H9 (cell line): ENCODE results near the gene NPY2R. TPM values are rescaled to one million over a fixed set of nuclear protein-coding genes. Genes with fewer than 3 reads are reported as not detected.

Experiments used
- DNase-seq: peaks from one replicate; pipeline ENCODE4 v3.0.0-alpha.2; 2017
- H2AFZ ChIP-seq: one replicate; pipeline ENCODE4 v1.6.1; 2013; ENCODE audit warnings: mild to moderate bottlenecking, low read length, control low read depth, moderate library complexity
- H2AK5ac ChIP-seq: 2 replicates; pipeline ENCODE4 v1.6.1; 2013; ENCODE audit warnings: low read length, control low read depth, mixed read lengths; ENCODE audit not compliant: insufficient read length
- H2BK120ac ChIP-seq: one replicate; pipeline ENCODE4 v1.6.1; 2013; ENCODE audit warnings: low read depth, mild to moderate bottlenecking, low read length, control low read depth, inconsistent platforms; ENCODE audit not compliant: poor library complexity, severe bottlenecking
- H2BK12ac ChIP-seq: 2 replicates; pipeline ENCODE4 v1.6.1; 2013; ENCODE audit warnings: low read length, control low read depth, mixed read lengths, low read depth; ENCODE audit not compliant: insufficient read length
- H2BK15ac ChIP-seq: 2 replicates; pipeline ENCODE4 v1.6.1; 2013; ENCODE audit warnings: low read depth, low read length, control low read depth
- H2BK20ac ChIP-seq: one replicate; pipeline ENCODE4 v1.6.1; 2013; ENCODE audit warnings: low read depth, mild to moderate bottlenecking, low read length, control low read depth, inconsistent platforms; ENCODE audit not compliant: poor library complexity, severe bottlenecking
- H2BK5ac ChIP-seq: 2 replicates; pipeline ENCODE4 v1.6.1; 2013; ENCODE audit warnings: low read length, control low read depth, mixed read lengths; ENCODE audit not compliant: insufficient read length
- H3K14ac ChIP-seq: 2 replicates; pipeline ENCODE4 v1.6.1; 2013; ENCODE audit warnings: low read length, control low read depth; ENCODE audit not compliant: insufficient read depth
- H3K18ac ChIP-seq: 2 replicates; pipeline ENCODE4 v1.6.1; 2013; ENCODE audit warnings: low read depth, mild to moderate bottlenecking, mixed read lengths, low read length, control low read depth; ENCODE audit not compliant: insufficient read length
- H3K23ac ChIP-seq: 2 replicates; pipeline ENCODE4 v1.6.1; 2013; ENCODE audit warnings: low read length, control low read depth, mixed read lengths, low read depth; ENCODE audit not compliant: insufficient read length
- H3K23me2 ChIP-seq: 2 replicates; pipeline ENCODE4 v1.6.1; 2013; ENCODE audit warnings: low read depth, mild to moderate bottlenecking, mixed read lengths, low read length, control low read depth; ENCODE audit not compliant: insufficient read length, poor library complexity, severe bottlenecking
- H3K27ac ChIP-seq: 2 replicates; pipeline ENCODE4 v1.5.1; 2013; ENCODE audit warnings: low read length, control low read depth, mixed read lengths, low read depth; ENCODE audit not compliant: insufficient read length
- H3K27me3 ChIP-seq: 2 replicates; pipeline ENCODE4 v1.6.1; 2013; ENCODE audit warnings: low read length, control low read depth, inconsistent platforms; ENCODE audit not compliant: insufficient read depth
- H3K4ac ChIP-seq: 2 replicates; pipeline ENCODE4 v1.6.1; 2013; ENCODE audit warnings: low read depth, mild to moderate bottlenecking, control low read depth, inconsistent platforms, low read length, moderate library complexity
- H3K4me1 ChIP-seq: 2 replicates; pipeline ENCODE4 v1.6.1; 2013; ENCODE audit warnings: low read length, control low read depth, inconsistent platforms; ENCODE audit not compliant: insufficient read depth
- H3K4me2 ChIP-seq: 2 replicates; pipeline ENCODE4 v1.6.1; 2013; ENCODE audit warnings: low read length, control low read depth, mixed read lengths; ENCODE audit not compliant: insufficient read length, insufficient read depth
- H3K56ac ChIP-seq: 2 replicates; pipeline ENCODE4 v1.6.1; 2013; ENCODE audit warnings: low read depth, mild to moderate bottlenecking, mixed read lengths, low read length, control low read depth; ENCODE audit not compliant: insufficient read length
- H3K79me1 ChIP-seq: 2 replicates; pipeline ENCODE4 v1.6.1; 2013; ENCODE audit warnings: low read depth, mild to moderate bottlenecking, moderate library complexity, low read length, control low read depth, inconsistent platforms; ENCODE audit not compliant: insufficient read depth, poor library complexity, severe bottlenecking
- H3K79me2 ChIP-seq: 2 replicates; pipeline ENCODE4 v1.6.1; 2013; ENCODE audit warnings: low read length, control low read depth, inconsistent platforms; ENCODE audit not compliant: insufficient read depth
- H3K9ac ChIP-seq: 2 replicates; pipeline ENCODE4 v1.6.1; 2013; ENCODE audit warnings: low read length, control low read depth, mixed read lengths; ENCODE audit not compliant: insufficient read length; ENCODE audit errors: extremely low read depth
- H3K9me3 ChIP-seq: one replicate; pipeline ENCODE4 v1.6.1; 2013; ENCODE audit warnings: low read depth, low read length, inconsistent platforms; ENCODE audit not compliant: control insufficient read depth
- H3T11ph ChIP-seq: one replicate; pipeline ENCODE4 v1.6.1; 2013; ENCODE audit warnings: mild to moderate bottlenecking, low read length, control low read depth, inconsistent platforms
- H4K20me1 ChIP-seq: one replicate; pipeline ENCODE4 v1.6.1; 2013; ENCODE audit not compliant: control insufficient read depth, insufficient read length, insufficient read depth
- H4K5ac ChIP-seq: 2 replicates; pipeline ENCODE4 v1.6.1; 2013; ENCODE audit warnings: low read depth, mild to moderate bottlenecking, mixed read lengths, low read length, control low read depth; ENCODE audit not compliant: insufficient read length
- H4K8ac ChIP-seq: replicated peaks from 2 replicates; pipeline ENCODE4 v1.6.1; 2013; ENCODE audit warnings: low read length, control low read depth, mixed read lengths, low read depth; ENCODE audit not compliant: insufficient read length
- H4K91ac ChIP-seq: 2 replicates; pipeline ENCODE4 v1.6.1; 2013; ENCODE audit warnings: low read depth, mild to moderate bottlenecking, moderate library complexity, mixed read lengths, low read length, control low read depth; ENCODE audit not compliant: insufficient read length
- H3K27ac Mint-ChIP-seq, 3 experiments: 2 replicates in 2 of 3; 3 replicates in 1 of 3; pipeline ENCODE4 v1.8.0; 2020 to 2021; ENCODE audit warnings: mixed read lengths in 3 of 3, mild to moderate bottlenecking in 1 of 3, moderate library complexity in 1 of 3
- H3K27me3 Mint-ChIP-seq: 2 replicates; pipeline ENCODE4 v1.8.0; 2021; ENCODE audit warnings: low read depth, mild to moderate bottlenecking, moderate library complexity, mixed read lengths
- H3K36me3 Mint-ChIP-seq, 3 experiments: 2 replicates in 2 of 3; 3 replicates in 1 of 3; pipeline ENCODE4 v1.8.0; 2020 to 2021; ENCODE audit warnings: low read depth in 3 of 3, mixed read lengths in 3 of 3; ENCODE audit not compliant: insufficient read depth in 1 of 3
- H3K4me1 Mint-ChIP-seq, 2 experiments: 2 replicates each; pipeline ENCODE4 v1.8.0; 2020; ENCODE audit warnings: mixed read lengths in 2 of 2
- H3K4me3 Mint-ChIP-seq, 2 experiments: 2 replicates in 1 of 2; 3 replicates in 1 of 2; pipeline ENCODE4 v1.8.0; 2020 to 2021; ENCODE audit warnings: mild to moderate bottlenecking in 2 of 2, mixed read lengths in 2 of 2, moderate library complexity in 1 of 2
- H3K9me3 Mint-ChIP-seq, 2 experiments: 2 replicates in 1 of 2; 3 replicates in 1 of 2; pipeline ENCODE4 v1.8.0; 2020; ENCODE audit warnings: mild to moderate bottlenecking in 2 of 2, mixed read lengths in 2 of 2, moderate library complexity in 1 of 2
- WGBS: extraction: QIAGEN DNeasy Blood & Tissue Kit; methylation state at CpG from one replicate; pipeline ENCODE4 v1.1.7; 2013; ENCODE audit warnings: missing lambda C conversion rate, low lambda C conversion rate, mixed read lengths; ENCODE audit not compliant: insufficient read length; ENCODE audit errors: extremely low coverage; 5-methylcytosine and 5-hydroxymethylcytosine counted together
- total RNA-seq: library from RNA; stranded (reverse); gene quantifications from 2 replicates; pipeline ENCODE4 v1.2.1, GENCODE V29; 2021
- TF ChIP-seq, protein P1 (sequence below): fragments of 200-600 bp; sonication (generic); conservative IDR thresholded peaks from 3 replicates; pipeline ENCODE4 v1.8.0; 2021; ENCODE audit warnings: antibody characterized with exemption, mild to moderate bottlenecking

NPY2R gene
- total RNA-seq, 1 experiment from 2014 or later, result 0.09 TPM

DNA sequence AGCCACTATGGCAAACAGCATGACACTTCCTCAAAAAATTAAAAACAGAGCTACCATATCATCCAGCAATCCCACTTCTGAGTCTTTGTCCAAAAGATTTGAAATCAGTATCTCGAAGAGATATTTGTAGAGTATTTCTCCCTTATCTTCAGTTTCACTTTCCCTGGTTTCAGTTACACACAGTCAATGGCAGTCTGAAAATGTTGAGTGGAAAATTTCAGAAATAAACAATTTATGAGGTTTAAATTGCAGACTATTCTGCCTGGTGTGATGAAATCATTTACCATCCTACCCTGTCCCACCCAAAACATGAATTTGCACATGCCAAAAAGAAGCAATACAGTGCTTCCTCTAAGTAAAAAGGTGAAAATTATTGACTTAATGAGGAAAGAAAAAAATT lies 43.9 kb downstream of the NPY2R start:
- WGBS, result no CpG with 5 or more reads among the region's 1 CpG
- DNase-seq, result no peak
- Histone ChIP-seq H3K18ac (no peak overlapping the region), H3K27me3 (no peaks in the 10 kb centered on the region), H3K9ac (no peak overlapping the region), H3K4ac (no peak overlapping the region), H2BK12ac (no peak overlapping the region), H2BK20ac (no peak overlapping the region), H3K23ac (no peak overlapping the region), H3K27ac (no peak overlapping the region), H4K8ac (no peak overlapping the region), H2BK5ac (no peak overlapping the region), H3K4me2 (no peak overlapping the region), H3K79me1 (no peaks in the 10 kb centered on the region), H3K14ac (no peak overlapping the region), H2BK120ac (no peak overlapping the region), H3K23me2 (no peaks in the 10 kb centered on the region), H2BK15ac (no peak overlapping the region), H3K9me3 (no peaks in the 10 kb centered on the region), H2AFZ (no peak overlapping the region), H2AK5ac (no peak overlapping the region), H3K4me1 (no peaks in the 10 kb centered on the region; the same call in 1 of the 2 replicates), H4K20me1 (no peaks in the 10 kb centered on the region), H3K79me2 (no peaks in the 10 kb centered on the region), H4K91ac (no peak overlapping the region), H3K56ac (no peak overlapping the region), H4K5ac (no peak overlapping the region), H3T11ph (no peak overlapping the region)
- H3K27me3 Mint-ChIP-seq, result no peaks in the 10 kb centered on the region
- TF ChIP-seq, protein P1, sequence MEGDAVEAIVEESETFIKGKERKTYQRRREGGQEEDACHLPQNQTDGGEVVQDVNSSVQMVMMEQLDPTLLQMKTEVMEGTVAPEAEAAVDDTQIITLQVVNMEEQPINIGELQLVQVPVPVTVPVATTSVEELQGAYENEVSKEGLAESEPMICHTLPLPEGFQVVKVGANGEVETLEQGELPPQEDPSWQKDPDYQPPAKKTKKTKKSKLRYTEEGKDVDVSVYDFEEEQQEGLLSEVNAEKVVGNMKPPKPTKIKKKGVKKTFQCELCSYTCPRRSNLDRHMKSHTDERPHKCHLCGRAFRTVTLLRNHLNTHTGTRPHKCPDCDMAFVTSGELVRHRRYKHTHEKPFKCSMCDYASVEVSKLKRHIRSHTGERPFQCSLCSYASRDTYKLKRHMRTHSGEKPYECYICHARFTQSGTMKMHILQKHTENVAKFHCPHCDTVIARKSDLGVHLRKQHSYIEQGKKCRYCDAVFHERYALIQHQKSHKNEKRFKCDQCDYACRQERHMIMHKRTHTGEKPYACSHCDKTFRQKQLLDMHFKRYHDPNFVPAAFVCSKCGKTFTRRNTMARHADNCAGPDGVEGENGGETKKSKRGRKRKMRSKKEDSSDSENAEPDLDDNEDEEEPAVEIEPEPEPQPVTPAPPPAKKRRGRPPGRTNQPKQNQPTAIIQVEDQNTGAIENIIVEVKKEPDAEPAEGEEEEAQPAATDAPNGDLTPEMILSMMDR, result no peak
- no peaks in the 10 kb centered on the region for H3K36me3 Mint-ChIP-seq
- no peak overlapping the region for H3K27ac Mint-ChIP-seq
- H3K4me3 Mint-ChIP-seq, result no peak overlapping the region
- H3K4me1 Mint-ChIP-seq, result peaks cover 16 to 18% of the 10 kb centered on the region in 2 experiments
- no peaks in the 10 kb centered on the region for H3K9me3 Mint-ChIP-seq
